CD4-positive, alpha-beta memory T cell (primary cell): ENCODE data around the gene METTL5. TPM values are rescaled to one million over a fixed set of nuclear protein-coding genes. Genes with fewer than 3 reads are reported as not detected.
"Not testable (repeated sequence)": the region's sequence is repeated elsewhere in the genome, so short reads cannot be mapped to it uniquely, and the experiment has no call there.

ENCODE experiments used
- CTCF ChIA-PET: fragments of 350-600 bp; sonication (Branson Sonifier 250); formaldehyde crosslinking; loops from one replicate; lab custom pipeline; 2021; ENCODE audit warnings: inconsistent platforms; ENCODE audit not compliant: partially characterized antibody; lab: Charles Lee
- POLR2A ChIA-PET: fragments of 350-600 bp; sonication (Branson Sonifier 250); formaldehyde crosslinking; loops from one replicate; lab custom pipeline; 2021; ENCODE audit not compliant: partially characterized antibody; lab: Charles Lee
- DNase-seq, 5 donors: peaks; one replicate each; pipeline versions ENCODE4 v3.0.0 to v3.0.0-alpha.2; 2020 to 2022; ENCODE audit warnings: mixed read lengths in 1 of 5
- H3K27ac ChIP-seq: one replicate; pipeline ENCODE4 v1.7.0; 2013; ENCODE audit warnings: low read depth, low read length
- H3K27me3 ChIP-seq: 2 replicates; pipeline ENCODE4 v1.7.0; 2013; ENCODE audit warnings: mild to moderate bottlenecking, low read length, moderate library complexity; ENCODE audit not compliant: insufficient read depth
- H3K36me3 ChIP-seq: 2 replicates; pipeline ENCODE4 v1.7.0; 2013; ENCODE audit warnings: mild to moderate bottlenecking, low read length, moderate library complexity; ENCODE audit not compliant: insufficient read depth
- H3K4me1 ChIP-seq: 2 replicates; pipeline ENCODE4 v1.7.0; 2013; ENCODE audit warnings: mild to moderate bottlenecking, low read length, moderate library complexity; ENCODE audit not compliant: insufficient read depth
- H3K4me3 ChIP-seq, 2 donors: one replicate each; pipeline ENCODE4 v1.7.0; 2013; ENCODE audit warnings: low read length in 2 of 2, mild to moderate bottlenecking in 1 of 2
- H3K9me3 ChIP-seq, 2 donors: one replicate each; pipeline ENCODE4 v1.7.0; 2013; ENCODE audit warnings: low read length in 2 of 2, control low read depth in 1 of 2; ENCODE audit not compliant: control insufficient read depth in 1 of 2
- H3K27ac Mint-ChIP-seq, 7 donors: one replicate each; pipeline ENCODE4 v1.8.0; 2020 to 2021; ENCODE audit warnings: mixed read lengths in 7 of 7, mild to moderate bottlenecking in 6 of 7, inconsistent platforms in 3 of 7, moderate library complexity in 3 of 7
- H3K27me3 Mint-ChIP-seq, 2 donors: one replicate each; pipeline ENCODE4 v1.8.0; 2020 to 2021; ENCODE audit warnings: mixed read lengths in 2 of 2
- H3K36me3 Mint-ChIP-seq, 2 donors: one replicate each; pipeline ENCODE4 v1.8.0; 2020 to 2021; ENCODE audit warnings: mixed read lengths in 2 of 2, inconsistent platforms in 1 of 2, mild to moderate bottlenecking in 1 of 2
- H3K4me1 Mint-ChIP-seq, 4 donors: one replicate each; pipeline ENCODE4 v1.8.0; 2020 to 2021; ENCODE audit warnings: mixed read lengths in 4 of 4, mild to moderate bottlenecking in 1 of 4
- H3K4me3 Mint-ChIP-seq, 8 donors: one replicate each; pipeline ENCODE4 v1.8.0; 2020 to 2021; ENCODE audit warnings: mixed read lengths in 8 of 8, mild to moderate bottlenecking in 7 of 8, moderate library complexity in 6 of 8, inconsistent platforms in 3 of 8
- H3K9me3 Mint-ChIP-seq, 8 donors: one replicate each; pipeline ENCODE4 v1.8.0; 2020 to 2021; ENCODE audit warnings: mixed read lengths in 8 of 8, mild to moderate bottlenecking in 5 of 8, inconsistent platforms in 3 of 8, moderate library complexity in 1 of 8
- intact Hi-C: fragments of 100-400 bp; cut with micrococcal nuclease; formaldehyde crosslinking; loops from one replicate; pipeline ENCODE4 v1.15.1; 2023
- polyA plus RNA-seq, 2 donors: library from polyadenylated mRNA; unstranded; fragments of 300-500 nt; fragmentation: Illumina TruSeq; gene quantifications; one replicate each; pipeline ENCODE4 v1.2.3, GENCODE V29; 2021
- total RNA-seq, 2 experiments: library from RNA; stranded (reverse); gene quantifications; one replicate each; pipeline ENCODE4 v1.2.3, GENCODE V29; 2021

The METTL5 gene
- total and polyA plus RNA-seq, 4 experiments from 2014 or later = 44.4 to 166 (median 83.4) TPM

GRCh38 chr2:169862816-169863215 is 38.1 kb upstream of the METTL5 start:
- Mint-ChIP-seq H3K36me3 (peaks cover 3 to 17% of the 10 kb centered on the region in 2 donors), H3K9me3 (no peaks in the 10 kb centered on the region), H3K27me3 (no peaks in the 10 kb centered on the region), H3K4me1 (peaks cover 24 to 43% (median 32%) of the 10 kb centered on the region in 4 donors), H3K4me3 (peak overlapping the region in 1 of 8 donors; percentile 26), H3K27ac (no peak overlapping the region)
- no peak for DNase-seq
- CTCF ChIA-PET = interaction anchor here (1.2 kb wide), 2 partner anchors 38 kb away, joined by 3 to 4 read pairs; partner anchors contain the start of gene METTL5
- H3K4me3 ChIP-seq = no peak overlapping the region
- no peaks in the 10 kb centered on the region for H3K27me3 ChIP-seq
- H3K4me1 ChIP-seq = peaks cover 9% of the 10 kb centered on the region
- no peaks in the 10 kb centered on the region for H3K36me3 ChIP-seq
- H3K27ac ChIP-seq = no peak overlapping the region
- POLR2A ChIA-PET = no interaction called here
- intact Hi-C loops = no loop called here
- H3K9me3 ChIP-seq = no peaks in the 10 kb centered on the region

DNA sequence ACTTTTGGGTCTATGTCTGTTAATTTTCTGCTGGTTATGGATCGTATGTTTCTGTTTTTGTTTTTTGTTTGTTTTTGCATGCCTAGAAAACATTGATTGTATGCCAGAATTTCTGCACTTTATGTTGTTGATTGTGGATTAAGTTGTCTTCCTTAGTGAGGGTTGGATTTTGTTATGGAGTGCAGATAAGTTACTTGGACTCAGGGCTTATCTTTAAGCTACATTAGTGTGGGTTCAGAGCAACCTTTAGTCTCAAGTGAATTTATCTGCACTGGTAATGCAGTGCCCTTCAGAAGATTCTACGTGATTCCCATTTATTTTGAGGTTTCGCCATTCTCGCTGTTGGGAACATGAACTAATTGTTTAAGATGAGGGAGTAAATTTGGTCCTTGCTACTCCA is 35.4 kb upstream of the METTL5 start:
- H3K4me1 ChIP-seq = peaks cover 4% of the 10 kb centered on the region
- Mint-ChIP-seq H3K4me1 (peaks cover 17 to 36% (median 23%) of the 10 kb centered on the region in 4 donors), H3K4me3 (no peak overlapping the region), H3K27me3 (no peaks in the 10 kb centered on the region), H3K36me3 (peaks cover 3 to 22% of the 10 kb centered on the region in 2 donors), H3K9me3 (peaks cover 0 to 2% (median 0%) of the 10 kb centered on the region in 8 donors), H3K27ac (peak overlapping the region in 1 of 7 donors; percentile 15)
- CTCF ChIA-PET = no interaction called here
- H3K27ac ChIP-seq = no peak overlapping the region
- H3K27me3 ChIP-seq = no peaks in the 10 kb centered on the region
- H3K9me3 ChIP-seq = no peaks in the 10 kb centered on the region
- no peaks in the 10 kb centered on the region for H3K36me3 ChIP-seq
- DNase-seq = no peak
- POLR2A ChIA-PET = no interaction called here
- intact Hi-C loops = no loop called here
- no peak overlapping the region for H3K4me3 ChIP-seq

DNA sequence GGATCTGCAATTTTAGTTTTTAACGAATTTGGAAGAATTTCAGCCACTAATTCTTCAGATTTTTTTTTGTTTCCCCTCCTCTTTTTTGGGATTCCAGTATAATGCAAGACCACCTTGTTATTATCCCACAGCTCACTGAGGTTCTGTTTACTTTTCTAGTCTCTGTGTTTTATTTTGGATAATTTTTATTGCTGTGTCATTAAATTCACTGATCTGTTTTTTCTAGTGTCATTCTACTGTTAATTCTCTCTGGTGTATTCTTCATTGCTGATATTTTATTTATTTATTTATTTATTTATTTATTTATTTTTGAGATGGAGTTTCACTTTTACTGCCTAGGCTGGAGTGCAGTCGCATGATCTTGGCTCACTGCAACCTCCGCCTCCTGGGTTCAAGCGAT is 34.7 kb upstream of the METTL5 start:
- CTCF ChIA-PET = interaction anchor here (1.4 kb wide), 1 partner anchor 35 kb away, joined by 5 read pairs; the partner anchor contains the start of gene METTL5
- POLR2A ChIA-PET = no interaction called here
- H3K27me3 ChIP-seq = no peaks in the 10 kb centered on the region

GRCh38 chr2:169855281-169856258 is 30.9 kb upstream of the METTL5 start:
- POLR2A ChIA-PET, intact Hi-C loops, H3K9me3 Mint-ChIP-seq, DNase-seq, H3K27me3 ChIP-seq, CTCF ChIA-PET, H3K9me3 ChIP-seq, H3K27ac ChIP-seq, H3K4me3 Mint-ChIP-seq, H3K27me3 Mint-ChIP-seq, H3K4me3 ChIP-seq, H3K4me1 ChIP-seq, H3K27ac Mint-ChIP-seq, H3K36me3 ChIP-seq: not testable (repeated sequence)
- Mint-ChIP-seq H3K4me1 (peaks cover 21 to 30% (median 24%) of the 10 kb centered on the region in 4 donors), H3K36me3 (peaks cover 8 to 22% of the 10 kb centered on the region in 2 donors)

More for the DNA sequence above, 34.7 kb upstream of the METTL5 start:
- H3K4me1 ChIP-seq = peaks cover 4% of the 10 kb centered on the region
- no peaks in the 10 kb centered on the region for H3K9me3 ChIP-seq
- H3K27ac ChIP-seq = no peak overlapping the region
- peaks cover 3 to 22% of the 10 kb centered on the region in 2 donors for H3K36me3 Mint-ChIP-seq
- no peaks in the 10 kb centered on the region for H3K27me3 Mint-ChIP-seq
- H3K4me3 Mint-ChIP-seq = no peak overlapping the region
- no peak overlapping the region for H3K27ac Mint-ChIP-seq
- peaks cover 0 to 2% (median 0%) of the 10 kb centered on the region in 8 donors for H3K9me3 Mint-ChIP-seq
- intact Hi-C loops = no loop called here
- H3K36me3 ChIP-seq = no peaks in the 10 kb centered on the region
- H3K4me3 ChIP-seq = no peak overlapping the region
- H3K4me1 Mint-ChIP-seq = peaks cover 16 to 35% (median 23%) of the 10 kb centered on the region in 4 donors
- no peak for DNase-seq

GRCh38 chr2:169853041-169853668 is 28.4 kb upstream of the METTL5 start:
- POLR2A ChIA-PET = no interaction called here
- H3K27ac ChIP-seq = no peak overlapping the region
- peaks cover 13 to 23% of the 10 kb centered on the region in 2 donors for H3K36me3 Mint-ChIP-seq
- no peaks in the 10 kb centered on the region for H3K27me3 ChIP-seq
- H3K9me3 Mint-ChIP-seq = peaks cover 0 to 2% (median 0%) of the 10 kb centered on the region in 8 donors
- H3K4me1 Mint-ChIP-seq = peaks cover 16 to 37% (median 30%) of the 10 kb centered on the region in 4 donors
- peak overlapping the region in 1 of 8 donors; percentile 4 for H3K4me3 Mint-ChIP-seq
- no peak overlapping the region for H3K4me3 ChIP-seq
- H3K27me3 Mint-ChIP-seq = no peaks in the 10 kb centered on the region
- no peaks in the 10 kb centered on the region for H3K36me3 ChIP-seq
- DNase-seq = no peak
- CTCF ChIA-PET = interaction anchor here (0.9 to 1.2 kb wide), 2 partner anchors 26 to 45 kb away, joined by 4 read pairs; partner anchors contain the start of gene UBR3
- H3K27ac Mint-ChIP-seq = peak overlapping the region in 1 of 7 donors; percentile 19
- peaks cover 12% of the 10 kb centered on the region for H3K4me1 ChIP-seq
- intact Hi-C loops = no loop called here
- H3K9me3 ChIP-seq = no peaks in the 10 kb centered on the region

DNA sequence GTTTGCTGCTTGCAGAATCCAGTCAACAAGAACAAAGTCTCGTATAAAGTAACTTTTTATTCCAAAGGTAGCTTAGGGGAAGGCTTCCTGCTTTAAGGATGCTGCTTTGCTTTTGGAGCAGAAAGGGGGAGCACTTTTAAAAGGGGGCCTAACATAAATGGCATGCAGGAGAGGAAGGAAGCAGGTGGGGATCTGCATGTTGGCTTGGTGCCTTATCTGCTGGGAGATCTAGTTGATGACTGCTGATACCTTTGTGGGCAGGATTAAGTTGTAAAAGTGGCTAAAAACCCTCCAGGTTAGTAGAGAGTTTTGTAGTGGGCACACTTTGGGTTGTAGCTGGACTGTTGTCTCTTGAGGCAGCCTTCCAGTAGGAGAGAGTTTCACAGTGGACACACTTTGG is 25.0 kb upstream of the METTL5 start:
- H3K9me3 Mint-ChIP-seq = no peaks in the 10 kb centered on the region
- CTCF ChIA-PET = no interaction called here

More for the DNA sequence above, 25.0 kb upstream of the METTL5 start:
- H3K4me3 Mint-ChIP-seq = peak overlapping the region in 4 of 8 donors; percentile 1 to 22 (median 14)
- H3K4me1 Mint-ChIP-seq = peaks cover 32 to 63% (median 47%) of the 10 kb centered on the region in 4 donors
- no peak for DNase-seq
- no peaks in the 10 kb centered on the region for H3K27me3 ChIP-seq
- H3K27ac Mint-ChIP-seq = peak overlapping the region in 2 of 7 donors; percentile 52 to 65
- no peaks in the 10 kb centered on the region for H3K9me3 ChIP-seq
- no peaks in the 10 kb centered on the region for H3K36me3 ChIP-seq
- POLR2A ChIA-PET = no interaction called here
- peaks cover 18% of the 10 kb centered on the region for H3K4me1 ChIP-seq
- no peak overlapping the region for H3K27ac ChIP-seq
- no peaks in the 10 kb centered on the region for H3K27me3 Mint-ChIP-seq
- peaks cover 13 to 25% of the 10 kb centered on the region in 2 donors for H3K36me3 Mint-ChIP-seq
- intact Hi-C loops = no loop called here
- H3K4me3 ChIP-seq = no peak overlapping the region
